Muscle layer of colon (tissue), 2 donors: ENCODE measurements around the gene SMCO4.
"Not testable (repeated sequence)": the region's sequence is repeated elsewhere in the genome, so short reads cannot be mapped to it uniquely, and the experiment has no call there.

Experiments used
- H3K27ac ChIP-seq: one replicate; pipeline ENCODE4 v1.7.0; 2013; ENCODE audit warnings: low read depth, mild to moderate bottlenecking, low read length, moderate library complexity
- H3K27me3 ChIP-seq, 2 donors: one replicate each; pipeline ENCODE4 v1.7.0; 2013; ENCODE audit warnings: low read length in 2 of 2, mild to moderate bottlenecking in 2 of 2; ENCODE audit not compliant: insufficient read depth in 2 of 2, control insufficient read depth in 1 of 2
- H3K36me3 ChIP-seq: one replicate; pipeline ENCODE4 v1.7.0; 2013; ENCODE audit warnings: mild to moderate bottlenecking, low read length; ENCODE audit not compliant: insufficient read depth
- H3K4me1 ChIP-seq: one replicate; pipeline ENCODE4 v1.7.0; 2013; ENCODE audit warnings: mild to moderate bottlenecking, low read length; ENCODE audit not compliant: insufficient read depth
- H3K4me3 ChIP-seq, 2 donors: one replicate each; pipeline ENCODE4 v1.7.0; 2013; ENCODE audit warnings: low read length in 2 of 2, low read depth in 1 of 2, mild to moderate bottlenecking in 1 of 2, moderate library complexity in 1 of 2
- H3K9ac ChIP-seq: one replicate; pipeline ENCODE4 v1.7.0; 2013; ENCODE audit warnings: low read length
- H3K9me3 ChIP-seq: one replicate; pipeline ENCODE4 v1.7.0; 2013; ENCODE audit warnings: mild to moderate bottlenecking, low read length
- donor health status: abdominal sarcoma.
- donor health status: Adenocarcinoma of cecum.

Gene SMCO4

DNA sequence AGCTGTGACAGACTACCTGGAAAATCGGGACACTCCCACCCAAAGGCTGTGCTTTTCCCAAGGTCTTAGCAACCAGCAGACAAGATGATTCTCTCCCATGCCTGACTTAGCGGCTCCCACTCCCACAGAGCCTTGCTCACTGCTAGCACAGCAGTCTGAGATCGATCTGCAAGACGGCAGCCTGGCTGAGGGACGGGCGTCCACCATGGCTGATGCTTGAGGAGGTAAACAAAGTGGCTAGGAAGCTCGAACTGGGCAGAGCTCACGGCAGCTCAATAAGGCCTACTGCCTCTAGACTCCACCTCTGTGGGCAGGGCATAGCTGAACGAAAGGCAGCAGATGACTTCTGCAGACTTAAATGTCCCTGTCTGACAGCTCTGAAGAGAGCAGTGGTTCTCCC is 84.9 kb downstream of the SMCO4 start:
- Histone ChIP-seq H3K27me3 (no peaks in the 10 kb centered on the region), H3K9me3 (no peaks in the 10 kb centered on the region), H3K4me3 (no peak overlapping the region), H3K9ac (no peak overlapping the region), H3K27ac (no peak overlapping the region), H3K4me1 (no peaks in the 10 kb centered on the region), H3K36me3 (no peaks in the 10 kb centered on the region)

GRCh38 chr11:93444617-93445073 is 98.5 kb downstream of the SMCO4 start:
- Histone ChIP-seq H3K9me3 (no peaks in the 10 kb centered on the region), H3K4me1 (no peaks in the 10 kb centered on the region), H3K27me3 (no peaks in the 10 kb centered on the region), H3K36me3 (no peaks in the 10 kb centered on the region), H3K4me3 (no peak overlapping the region), H3K9ac (no peak overlapping the region), H3K27ac (no peak overlapping the region)

DNA sequence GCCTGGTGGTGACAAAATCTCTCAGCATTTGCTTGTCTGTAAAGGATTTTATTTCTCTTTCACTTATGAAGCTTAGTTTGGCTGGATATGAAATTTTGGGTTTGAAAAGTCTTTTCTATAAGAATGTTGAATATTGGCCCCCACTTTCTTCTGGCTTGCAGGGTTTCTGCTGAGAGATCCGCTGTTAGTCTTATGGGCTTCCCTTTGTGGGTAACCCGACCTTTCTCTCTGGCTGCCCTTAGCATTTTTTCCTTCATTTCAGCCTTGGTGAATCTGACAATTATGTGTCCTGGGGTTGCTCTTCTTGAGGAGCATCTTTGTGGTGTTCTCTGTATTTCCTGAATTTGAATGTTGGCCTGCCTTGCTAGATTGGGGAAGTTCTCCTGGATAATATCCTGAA is 100.0 kb downstream of the SMCO4 start:
- not testable (repeated sequence) for H3K9me3 ChIP-seq, H3K27ac ChIP-seq, H3K4me3 ChIP-seq, H3K27me3 ChIP-seq, H3K4me1 ChIP-seq, H3K9ac ChIP-seq, H3K36me3 ChIP-seq

DNA sequence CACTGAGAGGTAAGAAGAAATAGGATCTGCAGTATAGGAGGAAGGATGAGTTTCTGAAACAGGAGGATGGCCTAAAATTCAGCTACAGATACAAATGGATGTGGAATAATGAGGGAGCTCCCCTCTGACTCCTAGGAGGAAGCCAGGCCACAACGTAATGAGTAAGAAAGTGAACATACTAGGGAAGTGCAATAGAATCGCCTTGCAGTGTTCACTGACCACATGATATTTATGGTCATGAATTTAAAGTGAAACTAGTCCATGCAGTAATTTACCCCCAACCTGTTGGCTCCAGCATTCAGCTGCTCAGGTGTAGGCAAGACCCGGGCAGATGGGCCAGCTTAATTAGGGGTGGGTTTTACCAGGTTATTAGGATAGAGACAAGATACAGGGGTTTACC is 110.9 kb downstream of the SMCO4 start:
- Histone ChIP-seq H3K36me3 (no peaks in the 10 kb centered on the region), H3K4me3 (no peak overlapping the region), H3K4me1 (no peaks in the 10 kb centered on the region), H3K9ac (no peak overlapping the region), H3K9me3 (no peaks in the 10 kb centered on the region), H3K27ac (no peak overlapping the region), H3K27me3 (no peaks in the 10 kb centered on the region)
